ENCODE data around the gene INVS.

GRCh38 chr9:100087218-100087617 lies 11.8 kb upstream of the INVS start:
- TF ChIP-seq CTCF (conservative IDR thresholded peaks at IDR 0.05; ENCODE audit: low read depth in 2 of 2) = no peak
- TF ChIP-seq POLR2AphosphoS5 (IDR thresholded peaks at IDR 0.05; ENCODE audit: low read depth) = no peak
- TF ChIP-seq EZH2phosphoT487 (IDR thresholded peaks at IDR 0.05; ENCODE audit: unreplicated experiment) = no peak
- no peak for TF ChIP-seq EZH2 (IDR thresholded peaks at IDR 0.05; ENCODE audit: low read depth, unreplicated experiment)
- TF ChIP-seq JUNB (IDR thresholded peaks at IDR 0.05; ENCODE audit: unreplicated experiment) = no peak
- no peak for TF ChIP-seq ZNF114 (CRISPR knock-in tag; IDR thresholded peaks at IDR 0.05)
- no peak for TF ChIP-seq ZNF331 (CRISPR knock-in tag; IDR thresholded peaks at IDR 0.05; ENCODE audit: low read depth)
- TF ChIP-seq REST (IDR thresholded peaks at IDR 0.05; ENCODE audit: unreplicated experiment) = no peak
- TF ChIP-seq NANOG (IDR thresholded peaks at IDR 0.05; ENCODE audit: borderline replicate concordance) = no peak
- no peak for TF ChIP-seq ZNF462 (CRISPR knock-in tag; IDR thresholded peaks at IDR 0.05)

All from GM23338 (cell line).